ENCODE measurements around the gene LHX3. TPM values are rescaled to one million over a fixed set of nuclear protein-coding genes. Genes with fewer than 3 reads are reported as not detected.

The LHX3 gene
- total and polyA plus RNA-seq, 11 donors: not detected

DNA sequence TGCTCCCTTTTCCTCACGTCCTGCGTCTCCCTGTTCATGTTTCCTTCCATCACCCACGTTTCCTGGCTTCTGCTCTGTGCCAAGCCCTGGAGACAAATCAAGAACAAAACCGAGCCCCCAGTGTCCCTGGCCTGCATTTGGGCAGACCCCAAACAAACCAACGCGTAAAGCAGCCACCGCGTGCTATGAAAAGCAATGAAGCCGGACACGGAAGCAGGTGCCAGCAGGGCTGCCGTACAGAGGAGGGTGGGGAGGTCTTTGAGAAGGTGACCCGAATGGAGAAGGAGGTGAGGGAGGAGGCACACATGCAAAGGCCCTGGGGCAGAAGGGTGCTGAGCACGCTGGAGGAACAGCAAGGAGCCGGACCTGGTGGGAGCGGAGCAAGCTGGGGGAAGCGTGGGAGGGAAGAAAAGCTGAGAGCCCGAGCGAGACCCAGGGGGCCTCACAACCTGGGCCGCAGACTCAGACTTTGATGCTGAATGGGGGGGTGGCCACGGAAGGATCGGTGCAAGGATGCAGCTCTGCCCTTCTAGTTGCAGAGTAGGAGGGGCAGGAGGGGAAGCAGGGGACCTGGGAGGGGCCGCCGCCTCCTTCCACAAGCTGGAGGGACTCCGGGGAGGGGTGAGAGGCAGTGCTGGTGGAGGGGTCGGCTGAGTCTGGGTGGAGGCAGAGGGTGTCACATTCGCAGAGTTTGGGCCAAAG is 42.1 kb upstream of the LHX3 start:
- no peak for DNase-seq
- H3K4me1 ChIP-seq: peaks cover 2 to 30% (median 15%) of the 10 kb centered on the region in 12 donors
- no peaks in the 10 kb centered on the region for H3K9me3 ChIP-seq
- no peak for ATAC-seq
- WGBS, 4 donors: 60 to 71% (median 66%) methylated on average over 26 of the region's 26 CpGs
- H3K36me3 ChIP-seq: no peaks in the 10 kb centered on the region
- H3K27me3 ChIP-seq: no peaks in the 10 kb centered on the region
- intact Hi-C loops (cut with DNase I): loop anchor here in 1 of 10 donors (10.0 kb wide), 1 partner anchor 282 kb away; the partner anchor contains the start of gene UBAC1
- H3K4me3 ChIP-seq: no peak overlapping the region
- no peak overlapping the region for H3K27ac ChIP-seq
- no peak for TF ChIP-seq POLR2A (IDR thresholded peaks at IDR 0.05)
- TF ChIP-seq, protein P1, sequence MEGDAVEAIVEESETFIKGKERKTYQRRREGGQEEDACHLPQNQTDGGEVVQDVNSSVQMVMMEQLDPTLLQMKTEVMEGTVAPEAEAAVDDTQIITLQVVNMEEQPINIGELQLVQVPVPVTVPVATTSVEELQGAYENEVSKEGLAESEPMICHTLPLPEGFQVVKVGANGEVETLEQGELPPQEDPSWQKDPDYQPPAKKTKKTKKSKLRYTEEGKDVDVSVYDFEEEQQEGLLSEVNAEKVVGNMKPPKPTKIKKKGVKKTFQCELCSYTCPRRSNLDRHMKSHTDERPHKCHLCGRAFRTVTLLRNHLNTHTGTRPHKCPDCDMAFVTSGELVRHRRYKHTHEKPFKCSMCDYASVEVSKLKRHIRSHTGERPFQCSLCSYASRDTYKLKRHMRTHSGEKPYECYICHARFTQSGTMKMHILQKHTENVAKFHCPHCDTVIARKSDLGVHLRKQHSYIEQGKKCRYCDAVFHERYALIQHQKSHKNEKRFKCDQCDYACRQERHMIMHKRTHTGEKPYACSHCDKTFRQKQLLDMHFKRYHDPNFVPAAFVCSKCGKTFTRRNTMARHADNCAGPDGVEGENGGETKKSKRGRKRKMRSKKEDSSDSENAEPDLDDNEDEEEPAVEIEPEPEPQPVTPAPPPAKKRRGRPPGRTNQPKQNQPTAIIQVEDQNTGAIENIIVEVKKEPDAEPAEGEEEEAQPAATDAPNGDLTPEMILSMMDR (IDR thresholded peaks at IDR 0.05): no peak

DNA sequence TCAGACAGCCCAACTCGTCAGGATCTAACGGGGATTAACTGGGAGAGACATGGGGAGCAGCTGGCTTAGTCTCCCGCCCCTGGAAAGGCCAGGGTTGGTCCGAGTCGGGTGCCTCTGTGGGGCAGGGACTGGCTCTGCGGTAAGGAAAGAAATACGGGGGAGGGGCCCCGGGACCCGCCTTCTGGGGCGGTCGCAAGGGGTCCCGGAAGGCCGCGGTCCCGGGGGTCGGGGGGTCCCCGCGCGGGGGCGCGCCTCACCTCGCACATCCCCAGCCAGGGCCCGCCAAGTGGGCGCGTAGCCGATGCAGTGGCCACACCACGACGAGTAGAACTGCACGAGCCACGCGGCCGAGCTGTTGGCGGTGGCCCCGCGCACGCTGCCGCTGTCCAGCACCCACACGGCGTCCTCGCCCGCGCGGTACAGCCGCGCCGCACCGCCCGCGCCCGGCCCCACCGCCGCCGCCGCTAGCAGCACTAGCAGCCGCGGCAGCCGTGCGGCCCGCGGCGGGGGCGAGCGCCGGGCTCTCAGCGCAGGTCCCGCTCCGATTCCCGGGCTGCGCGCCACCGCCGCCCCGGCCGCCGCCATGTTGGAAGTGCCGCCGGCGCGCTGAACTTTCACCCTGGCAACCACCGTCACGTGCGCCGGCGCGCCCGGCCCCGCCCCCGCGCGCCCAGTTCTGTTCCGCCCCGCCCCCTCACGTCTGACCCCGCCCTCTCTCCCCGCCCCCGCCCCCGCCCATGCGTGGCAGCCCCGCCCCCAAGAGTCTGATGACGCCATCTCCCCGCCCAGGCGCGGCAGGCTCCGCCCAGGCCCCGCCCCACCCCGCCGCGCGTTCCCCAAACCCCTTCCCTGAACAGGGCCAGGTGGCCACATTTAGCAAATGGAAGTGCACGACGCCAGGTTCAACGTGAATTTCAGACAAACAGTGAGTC is 40.6 kb upstream of the LHX3 start, which contains the start of gene QSOX2:
TSS of gene QSOX2 (minus strand) at position 594 of the 932 bp plus-strand sequence. CDS start at position 585, 9 bp downstream.
- H3K4me3 ChIP-seq: peak within 1 kb of the TSS; percentile 67 to 95 (median 82)
- H3K27ac ChIP-seq: peak within 1 kb of the TSS in 3 of 12 donors; percentile 30 to 46 (median 33)
- H3K9me3 ChIP-seq: no peaks in the 10 kb centered on the region
- intact Hi-C loops (cut with DNase I): loop anchor here in 1 of 10 donors (10.0 kb wide), 1 partner anchor 281 kb away; the partner anchor contains the start of gene UBAC1
- WGBS, 4 donors: 1 to 3% (median 1%) methylated on average over 14 to 112 of the region's 112 CpGs
- ATAC-seq (peak; percentile 67 to 89 (median 88)), DNase-seq (peak; percentile 81 to 91 (median 89))
- no peaks in the 10 kb centered on the region for H3K36me3 ChIP-seq
- no peak for TF ChIP-seq POLR2A (IDR thresholded peaks at IDR 0.05)
- TF ChIP-seq, protein P1 (IDR thresholded peaks at IDR 0.05): no peak
- peaks cover 3 to 44% (median 21%) of the 10 kb centered on the region in 12 donors for H3K4me1 ChIP-seq
- H3K27me3 ChIP-seq: no peaks in the 10 kb centered on the region

DNA sequence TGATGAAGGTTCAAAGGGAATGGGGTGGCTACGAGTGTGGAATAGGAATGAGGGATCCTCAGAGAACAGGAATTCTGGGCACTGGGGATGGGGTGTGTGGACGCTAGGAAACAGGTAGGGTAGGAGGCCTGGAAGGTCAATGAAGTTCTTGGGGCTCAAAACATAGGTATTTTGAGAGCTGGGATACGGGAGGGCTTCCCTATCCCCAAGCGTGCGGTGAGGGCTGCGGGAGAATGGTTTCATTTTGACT is 40.0 kb upstream of the LHX3 start:
- DNase-seq: no peak
- Histone ChIP-seq H3K4me3 (peak overlapping the region; percentile 67 to 95 (median 82)), H3K4me1 (peaks cover 9 to 50% (median 26%) of the 10 kb centered on the region in 12 donors), H3K9me3 (no peaks in the 10 kb centered on the region), H3K27me3 (no peaks in the 10 kb centered on the region), H3K36me3 (no peaks in the 10 kb centered on the region), H3K27ac (peak overlapping the region in 1 of 12 donors; percentile 45)
- TF ChIP-seq POLR2A (IDR thresholded peaks at IDR 0.05): no peak
- TF ChIP-seq, protein P1 (IDR thresholded peaks at IDR 0.05): no peak
- no peak for ATAC-seq
- WGBS, 4 donors: 4 to 7% (median 6%) methylated on average over 6 of the region's 6 CpGs
- intact Hi-C loops (cut with DNase I): loop anchor here in 2 of 10 donors (5.0 to 10.0 kb wide), 2 partner anchors 280 to 283 kb away; partner anchors contain the start of gene UBAC1 (in 2 of the 2)
